HG02981 (cell line): ENCODE data around the gene QRICH1.

ENCODE experiments used
- ATAC-seq: cut with Tn5 transposase; IDR thresholded peaks from one replicate; pipeline ENCODE4 v1.9.1; 2021; ENCODE audit warnings: mild to moderate bottlenecking, moderate library complexity; ENCODE audit not compliant: unreplicated experiment

The QRICH1 gene

DNA sequence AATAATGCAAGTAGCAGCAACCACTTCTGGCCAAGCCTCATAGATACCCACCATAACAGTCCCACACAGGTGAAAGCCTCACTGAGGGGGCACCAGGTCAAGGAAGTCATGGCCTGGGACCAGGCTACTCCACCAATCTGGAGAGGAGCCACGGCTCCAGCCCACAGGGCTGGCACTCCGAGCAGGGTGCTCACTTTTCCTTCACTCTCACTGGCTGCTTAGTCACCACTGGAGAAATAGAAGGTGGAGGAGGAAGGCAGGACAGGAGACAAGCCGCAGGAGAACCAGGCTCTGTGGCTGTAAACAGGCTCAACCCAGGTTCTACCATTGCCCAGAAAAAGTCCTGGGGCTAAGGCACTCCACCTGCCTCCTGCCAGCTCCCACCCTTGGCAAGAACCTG lies 25.6 kb upstream of the QRICH1 start:
- ATAC-seq = no peak

DNA sequence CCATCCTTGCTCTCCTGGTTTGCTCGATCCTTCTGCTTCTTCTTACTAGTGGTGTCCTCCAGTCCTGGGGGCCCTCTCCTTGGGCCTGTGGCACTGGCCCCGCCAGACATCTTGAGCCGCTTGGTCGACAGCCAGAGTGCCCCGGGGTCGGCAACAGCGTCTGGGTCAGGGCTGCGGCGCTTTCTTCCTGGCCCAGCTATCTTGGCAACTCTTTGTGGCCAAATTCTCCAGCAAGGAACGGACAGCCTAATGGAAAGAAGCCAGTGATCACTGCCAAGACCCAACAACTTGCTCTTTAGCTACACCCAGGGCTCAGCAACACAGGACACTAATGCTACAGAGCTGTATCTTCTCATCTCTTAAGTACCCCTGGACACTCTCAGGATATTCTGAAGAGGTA lies 25.2 kb upstream of the QRICH1 start:
- no peak for ATAC-seq

DNA sequence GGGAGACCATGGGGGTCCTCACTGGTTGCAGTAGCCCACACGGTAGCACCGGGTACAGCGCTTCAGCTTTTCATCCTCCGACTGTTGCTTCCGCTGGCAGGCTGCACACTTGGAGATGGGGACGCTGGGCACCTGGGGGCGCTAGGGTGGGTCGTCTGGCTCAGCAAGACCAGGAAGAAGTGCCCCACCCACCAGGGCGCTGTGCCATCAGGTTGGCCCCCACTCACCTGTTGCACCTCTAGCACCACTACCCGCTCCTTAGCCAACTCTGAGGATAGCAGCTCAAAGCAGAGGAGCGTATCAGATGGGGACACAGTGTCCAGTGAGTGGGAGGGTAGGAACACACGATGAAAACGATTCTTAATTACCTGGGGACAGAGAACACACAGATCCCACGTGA lies 18.4 kb upstream of the QRICH1 start:
- ATAC-seq = no peak

DNA sequence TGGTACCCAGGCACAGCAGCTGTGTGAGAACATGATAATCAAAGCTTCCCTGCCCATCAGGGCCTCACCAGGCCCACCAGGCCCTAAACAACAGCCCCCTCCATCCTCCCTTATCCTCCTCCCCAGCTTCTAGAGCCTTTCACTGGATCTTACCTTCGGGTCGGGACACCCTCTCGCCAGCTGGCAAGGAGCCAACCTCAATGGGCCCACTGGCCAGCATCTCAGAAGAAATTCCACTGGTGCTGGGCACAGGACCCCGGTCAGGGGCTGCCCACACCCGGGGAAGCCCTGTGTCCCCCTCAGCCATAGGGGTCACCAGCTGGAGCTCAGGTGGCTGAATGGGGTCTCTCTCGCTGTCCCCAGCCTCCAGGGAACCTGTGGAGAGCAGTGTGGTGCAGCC lies 17.5 kb upstream of the QRICH1 start:
- no peak for ATAC-seq

DNA sequence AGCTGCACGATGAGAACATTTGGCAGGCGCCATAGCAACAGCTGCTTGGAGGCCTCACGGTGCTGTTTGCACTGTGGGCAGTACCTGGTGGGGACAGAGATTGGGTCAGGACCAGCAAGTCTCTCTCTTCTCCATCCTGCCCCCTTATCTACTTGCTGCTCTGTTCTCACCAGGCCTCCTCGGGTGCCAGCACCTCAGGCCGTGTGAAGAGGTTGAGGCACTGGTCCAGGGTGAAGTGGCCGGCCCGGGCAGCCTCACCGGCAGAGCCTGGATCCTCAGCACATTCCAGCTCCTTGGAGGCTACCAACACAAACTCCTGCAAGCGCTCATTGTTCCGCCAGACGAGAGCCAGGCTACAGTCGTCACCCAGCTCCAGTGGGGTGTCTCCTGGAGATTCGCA lies 16.9 kb upstream of the QRICH1 start:
- no peak for ATAC-seq

DNA sequence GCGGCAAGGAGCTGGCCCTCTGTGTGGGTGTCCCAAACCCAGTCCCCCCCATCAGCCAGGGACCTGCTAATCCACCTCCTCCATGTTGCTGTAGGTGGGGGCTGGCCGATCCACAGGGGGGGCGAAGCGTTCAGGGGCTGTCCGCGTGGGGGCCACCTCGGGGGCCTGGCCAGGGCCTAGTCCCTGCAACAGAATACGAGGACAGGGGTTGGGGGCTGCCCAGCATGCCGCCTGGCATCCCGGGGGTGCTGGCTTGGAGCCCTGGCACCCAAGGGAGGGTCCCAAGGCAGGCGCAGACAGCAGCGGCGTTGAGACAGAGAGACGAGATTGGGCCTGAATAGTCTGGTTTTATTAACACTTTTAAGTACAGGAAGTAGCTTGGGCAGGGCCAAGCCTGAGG lies 14.5 kb upstream of the QRICH1 start:
- no peak for ATAC-seq

DNA sequence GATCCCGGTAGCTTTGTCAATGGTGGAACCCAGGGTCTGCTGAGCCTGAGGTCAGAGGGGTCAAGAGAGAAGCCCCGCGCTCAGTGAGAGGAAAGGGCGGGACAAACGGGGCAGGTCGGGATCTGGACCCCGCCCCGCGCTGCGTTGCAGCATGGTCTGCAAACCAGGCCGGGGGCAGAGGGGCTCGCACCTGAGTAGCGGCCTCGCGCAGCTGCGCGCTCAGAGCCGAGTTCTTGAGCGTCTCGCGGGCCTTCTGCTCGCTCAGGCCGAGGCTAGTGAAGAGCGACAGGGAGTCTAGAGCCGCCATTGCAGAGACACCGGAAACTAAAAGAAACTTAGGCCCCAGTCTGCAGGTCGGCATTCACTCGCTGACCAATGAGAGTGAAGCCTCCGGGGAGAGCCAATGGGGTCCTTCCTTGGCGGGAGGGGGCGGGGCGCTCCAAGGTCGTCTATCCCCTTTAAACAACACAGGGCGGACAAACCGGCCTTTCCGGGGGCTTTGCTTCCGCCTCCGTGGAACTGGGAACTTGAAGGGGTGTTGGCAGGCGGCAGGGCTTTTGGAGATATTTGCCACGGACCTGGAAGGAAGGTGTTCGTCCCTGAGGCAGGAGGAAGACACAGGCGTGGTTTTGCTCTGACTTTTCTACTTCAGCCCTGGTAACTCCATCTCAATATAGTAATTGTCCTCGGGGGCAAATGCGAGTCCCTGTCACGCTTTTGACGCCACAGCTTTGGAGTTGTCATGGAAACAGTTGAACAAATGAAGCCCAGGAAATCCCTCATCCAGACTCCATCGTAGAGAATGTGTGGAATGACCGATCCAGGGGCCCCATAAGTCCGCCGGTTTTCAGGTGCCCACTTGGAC lies 10.8 kb upstream of the QRICH1 start, which contains the start of gene QARS1:
Gene QARS1 (minus strand): TSS at position 331 of the 865 bp plus-strand sequence. CDS start 24 bp downstream, at position 307.
- ATAC-seq = peak; percentile 92

DNA sequence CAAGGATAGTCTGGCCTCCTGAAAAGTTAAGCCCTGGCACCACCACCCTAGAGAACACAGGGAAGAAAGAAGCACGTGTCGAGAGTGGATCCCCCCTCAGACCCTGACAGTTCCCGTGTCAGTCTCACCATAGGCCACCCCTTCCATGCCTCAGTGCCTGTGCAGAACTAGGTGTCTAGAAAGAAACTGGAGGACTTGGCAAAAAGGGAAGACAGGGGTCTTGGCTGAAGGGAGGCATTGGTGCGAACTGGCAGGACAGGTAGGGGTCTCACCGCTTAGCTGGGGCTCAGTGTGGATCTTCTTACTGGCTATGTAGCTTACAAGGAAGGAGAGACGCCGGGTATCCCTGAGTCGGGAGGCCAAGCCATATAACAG lies 10.2 kb upstream of the QRICH1 start:
- ATAC-seq = no peak

DNA sequence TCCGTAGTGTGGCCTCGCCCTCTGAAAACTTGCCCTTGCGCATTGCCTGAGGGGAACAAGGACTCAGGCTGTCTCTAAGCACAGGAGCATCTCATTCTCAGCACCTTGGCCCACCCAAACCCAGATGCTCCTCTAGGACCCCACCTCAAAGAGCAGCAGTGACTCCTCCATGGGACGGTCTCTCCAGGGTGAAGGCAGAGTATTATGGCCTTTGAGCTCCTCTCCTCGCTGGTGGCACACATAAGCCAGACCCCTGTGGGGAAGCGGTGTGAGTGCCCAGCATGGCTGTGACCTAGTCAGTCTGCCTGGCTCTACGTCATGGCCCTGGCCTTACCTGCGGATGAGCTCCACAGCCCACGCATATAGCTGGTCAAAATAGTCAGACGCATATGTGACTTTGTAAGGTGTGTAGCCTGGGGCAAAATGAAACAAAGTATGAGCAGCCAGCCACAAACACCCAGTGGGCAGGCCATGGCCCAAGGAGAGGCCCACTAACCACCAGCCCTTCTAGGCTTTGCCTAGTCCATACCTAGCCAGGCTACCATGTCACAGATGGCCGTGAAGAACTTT lies 6.3 kb upstream of the QRICH1 start:
- no peak for ATAC-seq

DNA sequence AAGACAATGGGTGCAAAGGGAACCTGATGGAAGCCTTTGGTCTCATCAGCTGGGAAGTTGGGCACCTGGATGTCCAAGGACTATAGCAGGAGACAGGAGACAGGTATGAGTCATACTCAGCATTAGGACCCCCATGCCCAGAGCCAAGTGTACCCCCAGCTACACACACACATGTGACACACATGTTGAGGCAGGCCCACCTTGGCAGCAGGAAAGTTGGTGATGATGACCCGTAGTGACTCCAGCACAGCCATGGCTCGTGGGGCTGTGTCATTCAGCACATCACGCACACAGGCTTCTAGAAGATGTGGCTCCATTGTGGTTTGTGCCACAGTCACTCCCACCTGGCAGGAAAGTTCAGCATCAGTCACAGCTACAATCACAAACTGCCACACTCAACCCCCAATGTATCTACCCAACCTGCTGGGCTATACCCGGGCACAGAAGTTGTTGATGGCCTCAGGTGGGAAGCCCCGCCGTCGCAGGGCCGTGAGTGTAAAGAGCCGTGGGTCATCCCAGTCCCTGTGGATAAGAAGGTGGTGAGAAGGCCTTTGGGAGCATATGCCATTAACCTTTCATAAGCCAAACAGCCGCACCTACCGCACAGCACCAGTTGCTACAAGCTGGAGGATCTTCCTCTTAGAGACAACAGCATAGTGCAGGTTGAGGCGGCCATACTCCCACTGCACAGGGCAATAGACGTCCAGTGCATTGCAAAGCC lies 5.2 kb upstream of the QRICH1 start:
- no peak for ATAC-seq

DNA sequence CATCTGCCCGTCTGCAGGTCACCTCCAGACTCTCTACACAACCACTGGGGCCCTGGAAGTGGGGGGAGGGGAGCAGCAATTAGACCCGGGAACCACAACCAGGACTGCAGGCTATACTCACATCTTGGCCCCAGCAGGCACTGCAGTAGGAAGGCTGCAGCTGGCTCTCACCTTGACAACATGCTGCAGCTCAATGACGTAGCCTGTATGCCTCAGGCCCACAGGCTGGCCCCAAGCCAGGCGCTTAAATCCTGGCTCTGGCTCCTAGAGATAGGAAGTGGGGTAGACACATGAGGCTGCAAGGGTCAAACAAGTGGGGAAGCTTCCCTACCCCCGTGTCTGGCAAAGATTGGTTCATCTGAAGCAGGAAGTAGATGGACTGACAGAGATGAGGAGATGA lies 4.6 kb upstream of the QRICH1 start:
- no peak for ATAC-seq

DNA sequence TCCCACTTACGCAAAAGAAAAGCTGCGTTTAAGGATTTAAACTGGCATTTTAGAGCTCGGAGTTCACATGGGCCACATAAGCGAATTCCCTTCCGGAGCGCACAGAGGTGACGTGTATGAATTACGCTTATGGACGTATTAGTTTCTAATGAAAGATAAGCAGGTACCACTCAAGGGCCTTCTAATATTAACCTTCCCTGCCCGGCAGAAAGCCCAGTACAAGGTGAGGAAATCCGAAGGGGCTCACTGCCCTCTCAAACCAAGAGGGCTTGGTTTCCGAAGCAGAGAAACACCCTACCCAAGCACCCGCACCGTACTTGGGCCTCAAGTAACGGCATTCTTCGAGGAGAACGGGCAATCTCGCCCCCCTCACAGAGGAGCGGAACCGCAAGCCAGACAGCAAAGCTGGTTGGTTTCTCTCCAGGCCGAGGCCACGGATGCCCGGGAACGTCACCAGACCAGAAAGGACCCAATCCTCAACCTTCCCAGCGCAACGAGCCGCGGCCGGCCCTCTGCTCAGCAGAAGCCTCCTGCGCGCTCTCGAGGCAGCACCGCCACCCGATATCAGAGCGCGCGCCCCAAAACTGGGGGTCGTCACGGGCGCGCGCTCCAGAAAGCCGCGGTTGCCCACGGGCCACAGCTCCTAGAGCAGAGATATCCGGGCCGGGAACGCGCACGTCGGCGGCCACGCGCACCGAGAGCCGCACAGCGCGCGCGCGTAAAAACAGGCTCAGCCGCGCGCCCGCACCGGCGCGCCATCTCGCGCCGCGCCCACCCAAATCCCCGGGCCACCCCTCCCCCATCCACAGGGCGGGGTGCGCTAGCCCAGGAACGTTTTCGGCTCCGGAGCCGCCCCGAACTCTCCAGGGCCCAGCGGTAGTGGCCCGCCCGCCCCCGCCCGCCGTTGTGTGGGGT lies 676 bp downstream of the QRICH1 start:
- ATAC-seq = peak; percentile 36

DNA sequence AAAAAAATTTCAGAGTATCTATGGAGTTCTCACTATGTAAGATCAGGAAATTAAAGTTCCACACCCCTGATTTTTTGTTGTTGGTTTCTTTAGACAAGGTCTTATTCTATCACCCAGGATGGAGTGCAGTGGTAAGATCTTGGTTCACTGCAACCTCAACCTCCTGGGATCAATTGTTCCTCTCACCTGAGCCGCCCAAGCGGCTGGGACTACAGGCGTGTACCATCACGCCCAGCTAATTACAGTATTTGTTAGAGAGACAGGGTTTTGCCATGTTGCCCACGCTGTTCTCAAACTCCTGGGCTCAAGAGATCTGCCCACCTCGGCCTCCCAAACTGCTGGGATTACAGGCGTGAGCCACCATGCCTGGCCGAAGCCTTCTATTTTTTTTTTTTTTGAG lies 12.4 kb downstream of the QRICH1 start:
- no peak for ATAC-seq

DNA sequence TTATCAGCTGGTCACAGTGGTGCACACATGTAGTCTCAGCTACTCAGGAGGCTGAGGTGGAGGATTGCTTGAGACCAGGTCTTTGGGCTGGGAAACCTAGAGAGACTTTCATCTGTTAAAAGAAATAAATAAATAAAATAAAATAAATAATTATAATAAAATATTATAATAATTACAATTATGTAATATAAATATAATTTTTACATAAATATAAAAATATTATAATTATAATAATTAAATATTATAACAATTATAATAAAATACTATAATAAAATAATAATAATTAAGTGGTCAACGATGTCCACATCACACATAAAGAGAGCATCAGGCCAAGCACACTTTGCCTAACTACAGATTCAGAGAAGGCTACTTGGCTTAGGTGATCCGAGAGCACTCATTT lies 14.6 kb downstream of the QRICH1 start:
- no peak for ATAC-seq

DNA sequence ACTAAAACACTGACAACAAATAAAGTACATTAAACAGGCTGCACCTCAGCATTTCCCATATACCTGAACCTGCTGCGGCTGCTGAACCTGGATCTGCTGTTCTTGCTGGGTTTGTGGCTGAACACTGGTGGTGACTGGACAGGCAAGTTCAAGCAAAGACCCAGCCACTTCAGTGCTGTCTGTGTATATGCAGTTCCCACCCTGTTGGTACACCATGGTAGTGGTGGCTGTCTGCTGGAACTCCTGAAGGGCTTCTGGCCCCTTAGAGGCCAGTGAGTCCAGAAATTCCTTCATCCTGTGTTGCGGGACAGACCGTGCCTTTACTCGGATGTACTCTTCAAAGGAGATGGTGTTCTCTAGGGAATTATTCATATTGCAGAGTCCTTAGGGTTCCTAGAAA lies 17.2 kb downstream of the QRICH1 start:
- no peak for ATAC-seq

DNA sequence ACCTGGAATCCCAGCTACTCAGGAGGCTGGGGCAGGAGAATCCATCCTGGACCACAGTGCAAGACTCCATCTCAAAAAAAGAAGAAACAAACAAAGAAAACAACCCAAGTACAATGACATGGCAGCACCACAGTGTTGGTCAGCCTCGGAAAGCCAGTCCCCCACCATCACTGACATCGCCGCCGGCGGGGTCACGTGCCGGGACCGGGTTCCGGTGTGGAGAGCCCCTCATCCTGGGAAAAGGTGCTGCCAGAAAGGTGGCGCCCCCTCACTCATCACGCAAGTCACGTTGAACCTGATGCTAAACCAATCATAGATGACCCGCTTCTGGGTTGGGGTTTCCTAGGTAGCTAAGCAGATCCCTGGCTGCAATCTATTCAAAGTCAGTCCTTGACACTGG lies 17.8 kb downstream of the QRICH1 start:
- ATAC-seq = no peak

DNA sequence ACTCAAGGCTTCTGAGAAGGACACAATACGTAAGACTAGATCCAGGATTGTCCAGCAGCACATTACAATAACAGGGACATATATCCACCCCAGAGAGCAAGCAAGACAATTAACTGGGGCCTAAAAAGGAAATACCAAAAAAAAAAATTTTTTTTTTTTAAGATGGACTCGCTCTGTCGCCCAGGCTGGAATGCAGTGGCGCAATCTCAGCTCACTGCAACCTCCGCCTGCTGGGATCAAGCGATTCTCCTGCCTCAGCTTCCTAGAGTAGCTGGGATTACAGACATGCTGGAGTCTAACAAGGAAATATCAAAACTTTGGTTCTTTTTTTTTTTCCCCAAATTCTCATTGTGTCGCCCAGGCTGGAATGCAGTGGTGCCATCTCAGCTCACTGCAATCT lies 35.9 kb downstream of the QRICH1 start:
- no peak for ATAC-seq

DNA sequence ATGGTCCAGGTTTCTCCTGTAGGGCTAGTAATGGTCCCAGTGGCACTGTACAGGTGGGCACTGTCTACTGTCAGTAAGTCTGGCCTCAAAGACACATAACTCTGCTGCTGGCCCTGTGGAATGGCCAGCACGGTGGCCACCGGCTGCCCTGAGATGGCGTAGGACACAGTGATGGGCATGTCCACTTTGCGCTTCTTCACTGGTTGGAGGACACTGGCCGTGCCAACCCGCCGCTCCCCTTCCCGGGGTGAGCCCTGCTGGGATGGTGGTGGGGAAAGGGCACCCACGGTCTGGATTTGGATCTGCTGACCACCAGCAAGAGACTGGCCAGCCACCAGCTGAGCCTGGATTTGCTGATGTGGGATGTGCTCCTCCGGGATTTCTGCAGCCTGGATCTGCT lies 36.6 kb downstream of the QRICH1 start:
- no peak for ATAC-seq

DNA sequence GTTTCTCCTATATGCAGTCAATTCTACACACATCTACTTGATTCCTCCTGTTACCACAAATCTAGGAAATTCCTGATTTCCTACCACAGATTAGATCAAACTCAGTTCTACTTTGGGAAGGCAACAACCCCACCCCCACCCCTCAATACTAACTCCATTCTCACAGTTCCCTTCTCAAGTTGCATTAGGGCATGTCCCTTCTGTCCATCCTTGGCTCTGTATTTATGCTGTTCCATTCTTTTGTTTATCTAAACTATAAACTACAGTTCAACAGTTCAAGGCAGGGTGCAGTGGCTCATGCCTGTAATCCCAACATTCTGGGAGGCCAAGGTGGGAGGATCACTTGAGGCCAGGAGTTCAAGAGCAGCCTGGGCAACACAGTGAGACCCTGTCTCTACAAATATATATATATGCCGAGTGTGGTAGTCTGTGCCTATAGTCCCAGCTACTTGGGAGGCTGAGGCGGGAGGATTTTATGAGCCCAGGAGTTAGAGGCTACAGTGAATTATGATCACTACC lies 39.5 kb downstream of the QRICH1 start:
- no peak for ATAC-seq

DNA sequence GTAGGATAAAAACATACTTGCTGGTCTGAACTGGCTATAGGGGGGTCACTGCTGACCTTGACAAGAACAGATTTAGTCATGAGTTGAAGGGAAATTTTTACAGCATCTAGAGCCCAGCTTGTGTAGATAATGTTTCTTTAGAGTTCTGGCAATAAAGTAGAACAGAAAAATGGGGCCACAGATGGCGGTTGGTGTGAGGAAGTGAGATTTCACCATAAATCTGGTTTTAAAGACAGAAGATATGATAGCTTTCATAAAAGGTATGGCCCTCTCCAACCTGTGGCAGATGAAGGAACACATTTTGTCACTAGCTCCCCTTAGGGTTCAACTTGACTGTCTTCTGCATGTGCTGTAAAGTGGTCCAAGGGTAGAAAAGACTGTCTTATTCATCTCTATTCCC lies 40.3 kb downstream of the QRICH1 start:
- no peak for ATAC-seq

DNA sequence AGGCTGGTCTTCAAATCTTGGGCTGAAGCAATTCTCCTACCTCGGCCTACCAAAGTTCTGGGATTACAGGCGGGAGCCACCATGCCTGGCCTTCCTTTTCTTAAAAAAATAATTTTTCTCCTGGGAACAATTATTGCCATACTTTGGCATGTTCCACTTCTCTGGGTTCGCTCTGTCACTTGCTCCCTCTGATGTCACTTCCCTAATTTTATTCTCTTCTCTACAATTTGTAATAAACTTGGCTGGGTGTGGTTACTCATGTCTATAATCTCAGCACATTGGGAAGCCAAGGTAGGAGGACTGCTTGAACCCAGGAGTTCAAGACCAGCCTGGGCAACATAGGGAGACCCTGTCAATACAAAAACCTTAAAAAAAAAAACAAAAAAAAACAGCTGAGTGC lies 58.6 kb downstream of the QRICH1 start:
- ATAC-seq = no peak
